GM21515 (cell line): ENCODE results near the gene EFNA3.

Source experiments
- ATAC-seq: cut with Tn5 transposase; IDR thresholded peaks from one replicate; pipeline ENCODE4 v1.9.1; 2021; ENCODE audit not compliant: unreplicated experiment

EFNA3 gene

GRCh38 chr1:155048449-155049334 is 29.9 kb upstream of the EFNA3 start:
- no peak for ATAC-seq

GRCh38 chr1:155049651-155050559 is 28.7 kb upstream of the EFNA3 start:
- no peak for ATAC-seq

DNA sequence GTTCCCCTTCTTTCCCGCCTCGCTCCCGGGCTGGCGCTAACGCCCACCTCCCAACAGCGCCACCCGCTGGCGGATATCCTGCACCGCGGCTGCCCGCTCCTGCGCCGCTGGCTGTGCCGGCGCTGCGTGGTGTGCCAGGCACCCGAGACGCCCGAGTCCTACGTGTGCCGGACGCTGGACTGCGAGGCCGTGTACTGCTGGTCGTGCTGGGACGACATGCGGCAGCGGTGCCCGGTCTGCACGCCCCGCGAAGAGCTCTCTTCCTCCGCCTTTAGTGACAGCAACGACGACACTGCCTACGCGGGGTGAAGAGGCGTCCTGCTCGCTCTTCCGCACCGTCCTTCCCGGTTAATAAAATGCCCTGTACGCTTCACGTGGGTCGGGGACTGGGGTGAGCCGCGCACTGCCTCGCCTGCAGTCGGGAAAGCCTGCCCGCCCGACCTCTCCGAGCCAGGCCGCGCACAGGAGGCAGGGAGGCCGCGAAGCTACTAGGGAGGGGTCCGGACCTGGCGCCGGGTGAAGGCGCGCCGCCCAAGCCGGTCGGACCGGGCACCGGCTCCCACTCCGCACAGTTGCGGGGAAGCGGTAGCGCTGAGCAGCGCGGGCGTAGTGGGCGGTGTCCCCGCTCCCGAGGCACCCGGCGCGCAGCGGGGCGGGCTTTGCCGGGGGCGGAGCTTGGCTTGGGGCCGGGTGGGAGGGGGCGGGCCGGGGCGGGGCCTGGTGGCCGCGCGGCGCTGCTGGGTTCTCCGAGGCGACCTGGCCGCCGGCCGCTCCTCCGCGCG is 27.9 kb upstream of the EFNA3 start, which contains the start of gene ADAM15:
Gene ADAM15 (plus strand): TSS at position 757 of the 782 bp plus-strand sequence. CDS start 71 bp downstream, outside the sequence.
- ATAC-seq: no peak

- no peak for ATAC-seq
Measured at GRCh38 chr1:155051342-155051776, 27.3 kb upstream of the EFNA3 start.

GRCh38 chr1:155051777-155052398 is 26.7 kb upstream of the EFNA3 start:
- no peak for ATAC-seq

- ATAC-seq: no peak
Measured at GRCh38 chr1:155052439-155053395, 25.9 kb upstream of the EFNA3 start.

GRCh38 chr1:155053531-155054105 is 25.0 kb upstream of the EFNA3 start:
- no peak for ATAC-seq

GRCh38 chr1:155057104-155057503 is 21.5 kb upstream of the EFNA3 start:
- ATAC-seq: no peak

DNA sequence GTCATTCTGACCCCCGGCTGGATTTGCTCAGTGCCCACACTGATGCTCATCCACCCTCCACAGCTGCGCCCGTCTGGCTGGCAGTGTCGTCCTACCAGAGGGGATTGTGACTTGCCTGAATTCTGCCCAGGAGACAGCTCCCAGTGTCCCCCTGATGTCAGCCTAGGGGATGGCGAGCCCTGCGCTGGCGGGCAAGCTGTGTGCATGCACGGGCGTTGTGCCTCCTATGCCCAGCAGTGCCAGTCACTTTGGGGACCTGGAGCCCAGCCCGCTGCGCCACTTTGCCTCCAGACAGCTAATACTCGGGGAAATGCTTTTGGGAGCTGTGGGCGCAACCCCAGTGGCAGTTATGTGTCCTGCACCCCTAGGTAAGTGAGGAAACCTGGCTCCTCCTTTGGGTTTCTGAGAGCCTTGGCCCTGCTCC is 20.8 kb upstream of the EFNA3 start:
- ATAC-seq: no peak

GRCh38 chr1:155060736-155061135 is 17.9 kb upstream of the EFNA3 start:
- ATAC-seq: no peak

- peak; percentile 43 for ATAC-seq
Measured at GRCh38 chr1:155061381-155062150, 17.1 kb upstream of the EFNA3 start.

DNA sequence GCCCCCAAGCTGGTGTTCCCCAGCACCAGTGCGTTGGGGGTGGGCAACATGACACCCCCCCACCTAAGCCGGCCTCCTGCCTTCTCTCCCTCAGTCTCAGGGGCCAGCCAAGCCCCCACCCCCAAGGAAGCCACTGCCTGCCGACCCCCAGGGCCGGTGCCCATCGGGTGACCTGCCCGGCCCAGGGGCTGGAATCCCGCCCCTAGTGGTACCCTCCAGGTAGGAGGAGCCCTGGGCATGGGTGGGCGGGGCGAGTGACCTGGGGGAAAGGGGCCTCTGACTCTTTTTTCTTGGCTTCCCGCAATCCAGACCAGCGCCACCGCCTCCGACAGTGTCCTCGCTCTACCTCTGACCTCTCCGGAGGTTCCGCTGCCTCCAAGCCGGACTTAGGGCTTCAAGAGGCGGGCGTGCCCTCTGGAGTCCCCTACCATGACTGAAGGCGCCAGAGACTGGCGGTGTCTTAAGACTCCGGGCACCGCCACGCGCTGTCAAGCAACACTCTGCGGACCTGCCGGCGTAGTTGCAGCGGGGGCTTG is 16.4 kb upstream of the EFNA3 start:
- ATAC-seq: no peak

GRCh38 chr1:155062702-155063411 is 15.8 kb upstream of the EFNA3 start:
- ATAC-seq: no peak

DNA sequence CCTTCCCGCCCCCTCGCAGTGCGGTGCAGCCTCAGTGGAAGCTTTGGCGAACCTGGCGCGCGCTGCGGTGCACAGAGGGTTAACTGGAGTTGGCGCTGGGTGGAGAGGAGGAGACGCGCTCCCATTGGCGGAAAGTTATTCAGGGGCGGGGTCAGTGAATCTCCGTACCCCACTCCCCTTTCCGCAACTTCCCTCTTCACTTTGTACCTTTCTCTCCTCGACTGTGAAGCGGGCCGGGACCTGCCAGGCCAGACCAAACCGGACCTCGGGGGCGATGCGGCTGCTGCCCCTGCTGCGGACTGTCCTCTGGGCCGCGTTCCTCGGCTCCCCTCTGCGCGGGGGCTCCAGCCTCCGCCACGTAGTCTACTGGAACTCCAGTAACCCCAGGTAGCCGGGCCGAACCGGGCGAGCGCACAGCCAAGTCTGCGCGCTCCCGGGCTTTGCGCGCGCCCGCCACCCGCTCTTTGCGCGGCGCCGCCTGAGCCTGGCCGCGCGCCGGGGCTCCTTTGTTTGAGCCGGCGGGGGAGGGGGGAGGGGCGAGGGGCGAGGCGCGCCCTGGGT is 15.0 kb upstream of the EFNA3 start, which contains the start of gene EFNA4:
Gene EFNA4 (plus strand): TSS at position 191 of the 561 bp plus-strand sequence. CDS start 84 bp downstream, at position 275.
- ATAC-seq: peak; percentile 64

- no peak for ATAC-seq
Measured at GRCh38 chr1:155064111-155064831, 14.4 kb upstream of the EFNA3 start.

DNA sequence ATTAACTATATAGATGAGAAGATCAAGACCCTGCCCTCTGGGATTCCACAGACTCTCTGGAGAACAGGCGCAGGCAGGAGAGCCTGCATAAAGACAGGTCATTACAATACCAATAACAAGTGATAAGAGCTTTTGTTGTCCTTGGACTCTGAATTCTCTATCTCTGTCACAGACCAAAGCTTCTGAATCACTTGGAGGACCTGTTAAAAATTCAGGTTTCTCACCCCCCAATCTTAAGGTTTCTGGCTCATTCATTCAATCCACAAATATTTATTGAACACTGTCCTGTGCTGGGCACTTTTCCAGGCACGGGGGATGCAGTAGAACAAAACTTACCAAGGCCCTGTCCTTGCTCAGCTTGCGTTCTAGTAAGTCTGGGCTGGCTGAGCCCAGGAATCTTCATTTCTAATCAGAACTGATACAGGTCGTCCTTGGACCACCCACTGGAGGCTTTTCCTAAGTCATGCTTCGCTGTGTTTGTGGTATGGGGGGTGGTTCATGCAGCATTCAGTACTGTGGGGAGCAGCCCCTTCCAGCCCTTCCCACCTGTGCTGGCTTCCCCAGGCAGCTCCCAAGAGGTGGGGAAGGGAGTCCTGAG is 13.7 kb upstream of the EFNA3 start:
- ATAC-seq: no peak
